Subcutaneous preadipocyte (primary cell): ENCODE measurements around the gene TCTN1. TPM values are rescaled to one million over a fixed set of nuclear protein-coding genes. Genes with fewer than 3 reads are reported as not detected.

ENCODE experiments used
- small RNA-seq: library from RNA; depleted of rRNA; stranded (forward); fragments of <200 nt; gene quantifications from one replicate; pipeline ENCODE3, GENCODE V24; 2012
- total RNA-seq: library from RNA; depleted of rRNA; stranded (reverse); fragments of >200 nt; gene quantifications from 2 replicates; pipeline ENCODE4 v1.2.3, GENCODE V29; 2012

TCTN1 gene
- 25.2 and 34.2 TPM in 2 replicates for total RNA-seq

DNA sequence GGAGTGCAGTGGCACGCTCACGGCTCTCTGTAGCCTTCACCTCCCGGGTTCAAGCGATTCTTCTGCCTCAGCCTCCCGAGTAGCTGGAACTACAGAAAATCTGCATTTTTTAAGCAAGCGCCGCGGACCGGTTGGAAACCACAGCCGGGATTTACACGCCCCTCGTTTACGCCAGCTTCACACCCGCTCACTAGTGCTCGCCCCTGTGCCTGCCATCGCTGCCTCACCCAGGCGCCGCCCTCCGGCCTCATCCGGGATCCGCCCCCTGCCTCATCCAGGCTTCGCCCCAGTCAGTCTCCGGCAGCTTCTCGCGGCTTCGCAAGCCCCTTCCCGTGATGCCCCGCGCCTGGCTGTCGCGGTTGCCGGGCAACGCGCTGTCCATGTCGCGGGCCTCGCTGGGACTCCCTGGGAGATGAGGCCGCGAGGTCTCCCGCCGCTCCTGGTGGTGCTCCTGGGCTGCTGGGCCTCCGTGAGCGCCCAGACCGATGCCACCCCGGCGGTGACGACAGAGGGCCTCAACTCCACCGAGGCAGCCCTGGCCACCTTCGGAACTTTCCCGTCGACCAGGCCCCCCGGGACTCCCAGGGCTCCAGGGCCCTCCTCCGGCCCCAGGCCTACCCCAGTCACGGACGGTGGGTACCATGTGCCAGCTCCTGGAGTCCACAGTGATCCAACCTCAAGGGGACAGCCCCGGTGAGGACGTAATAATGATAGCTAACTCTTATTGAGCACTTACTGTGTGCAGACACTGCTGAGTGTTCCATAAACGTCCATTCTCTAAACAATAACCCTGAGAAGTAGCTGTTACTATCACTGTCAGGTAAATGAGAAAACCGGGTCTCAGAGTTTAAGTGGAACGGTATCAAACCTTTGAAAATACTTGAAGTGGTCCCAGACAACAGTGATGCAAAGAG is at the start of gene TCTN1:
Gene TCTN1 (plus strand): TSS at position 359 of the 914 bp plus-strand sequence. CDS start 54 bp downstream, at position 413.

DNA sequence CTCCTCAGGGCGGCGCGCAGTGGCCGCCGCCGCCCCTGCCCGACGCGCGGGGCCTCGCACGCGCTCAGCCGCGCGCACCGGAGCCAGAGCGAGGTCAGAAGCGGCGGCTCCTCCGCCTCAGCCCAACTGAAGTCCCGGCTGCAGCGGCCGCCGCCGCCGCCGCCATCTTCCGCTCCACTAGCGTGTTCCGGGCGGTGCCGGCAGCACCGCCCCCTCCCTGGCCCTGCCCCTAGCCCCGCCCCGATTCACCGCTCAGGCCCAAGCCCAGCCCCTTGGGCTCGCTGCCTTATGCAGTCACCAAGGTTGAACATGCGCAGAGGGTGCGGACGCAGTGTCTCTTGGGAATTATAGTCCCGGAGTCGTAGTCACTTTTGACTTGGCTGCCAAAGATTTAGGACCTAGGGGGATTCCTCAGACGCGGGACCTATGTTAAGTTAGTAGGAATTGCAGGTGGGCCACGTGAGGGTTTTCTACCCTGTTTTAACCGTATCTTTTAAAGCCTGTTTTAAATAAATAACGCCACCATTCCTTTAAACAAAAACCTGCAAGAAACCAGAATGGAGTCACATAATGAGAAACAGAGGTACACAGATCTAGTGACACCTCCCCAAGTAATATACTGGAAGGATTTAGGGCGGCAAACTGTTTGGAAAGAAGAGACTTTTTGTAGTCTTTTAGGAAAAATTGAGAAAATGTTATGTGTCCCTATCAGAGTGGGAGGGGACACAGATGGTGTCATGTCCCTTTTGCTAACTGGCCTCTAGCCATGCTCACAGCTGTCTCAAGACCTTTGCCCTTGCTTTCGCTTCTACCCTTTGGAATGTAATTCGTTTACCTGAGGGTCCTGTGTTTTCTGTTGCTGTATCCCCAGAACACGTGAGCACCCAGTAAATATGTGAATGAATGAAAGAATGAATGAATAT is 30.5 kb upstream of the TCTN1 start, which contains the start of gene PPTC7:
Gene PPTC7 (minus strand): TSS at position 182 of the 923 bp plus-strand sequence. CDS start 287 bp downstream, outside the sequence.

DNA sequence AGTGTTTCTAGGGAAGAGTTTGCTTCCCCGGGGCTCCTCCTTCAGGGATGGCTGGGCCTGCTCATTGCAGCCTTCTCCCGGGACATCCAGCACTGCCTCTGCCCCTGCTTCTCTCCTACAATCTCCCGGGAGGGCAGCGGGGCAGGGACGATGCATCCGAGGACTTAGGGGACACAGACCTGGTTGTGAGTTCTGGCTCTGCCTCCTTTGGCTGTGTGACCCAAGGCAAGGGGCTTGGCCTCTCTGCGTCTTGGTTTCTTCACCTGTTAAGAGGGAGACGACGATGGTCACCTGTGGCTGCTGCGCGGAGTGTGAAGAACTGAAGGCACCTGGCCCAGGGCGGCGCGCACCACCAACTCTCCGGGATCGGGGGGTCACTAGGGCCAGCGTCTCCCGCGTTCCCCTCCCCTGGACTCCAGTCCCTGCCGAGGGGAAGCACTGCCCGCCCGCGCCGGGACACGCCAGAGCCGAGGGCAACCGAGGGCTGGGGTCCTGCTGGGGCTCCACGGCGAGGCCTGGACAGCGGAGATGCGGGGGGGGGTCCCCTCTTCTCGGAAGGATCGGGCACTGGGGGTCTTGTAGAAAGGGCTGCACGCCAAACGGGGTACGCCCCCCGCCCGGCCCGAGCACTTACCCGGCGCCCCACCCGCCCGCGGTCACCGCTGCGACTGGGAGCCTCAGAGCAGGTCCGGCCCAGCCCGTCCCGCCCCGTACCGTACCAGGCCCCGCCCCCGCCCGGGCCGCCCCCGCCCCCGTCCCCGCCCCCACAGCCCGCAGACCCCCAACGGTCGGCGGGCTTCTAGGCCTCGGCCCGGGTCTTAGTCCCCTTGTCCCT is 74.7 kb downstream of the TCTN1 start, which contains the start of gene HVCN1:
Gene HVCN1 (minus strand): TSS at position 670 of the 835 bp plus-strand sequence. CDS start 5,870 bp downstream, outside the sequence.

Small RNA genes lying within 50 kb of the gene (small RNA-seq; reads per million reads assigned to genes)
- gene RN7SL387P: not detected

Other genes starting within 250 kb of the TCTN1 start
- 33.1 and 39.1 TPM in 2 replicates for gene ANAPC7, start 210.4 kb upstream of the TCTN1 start, total RNA-seq
- gene ARPC3, start 163.8 kb upstream of the TCTN1 start, total RNA-seq: 186 and 233 TPM in 2 replicates
- 14.3 and 17.8 TPM in 2 replicates for gene GPN3, start 145.9 kb upstream of the TCTN1 start, total RNA-seq
- 22.4 and 25.2 TPM in 2 replicates for gene FAM216A, start 145.3 kb upstream of the TCTN1 start, total RNA-seq
- gene VPS29, start 112.0 kb upstream of the TCTN1 start, total RNA-seq: 47.9 and 69.1 TPM in 2 replicates
- gene RAD9B, start 111.8 kb upstream of the TCTN1 start, total RNA-seq: 0.37 and 0.59 TPM in 2 replicates
- 9.9 and 13.9 TPM in 2 replicates for gene PPTC7, start 30.8 kb upstream of the TCTN1 start, total RNA-seq
- 0.98 and 1.5 TPM in 2 replicates for gene HVCN1, start 75.0 kb downstream of the TCTN1 start, total RNA-seq
- 115 and 152 TPM in 2 replicates for gene PPP1CC, start 128.8 kb downstream of the TCTN1 start, total RNA-seq
- gene CCDC63, start 232.9 kb downstream of the TCTN1 start, total RNA-seq: not detected in 2 replicates